ENCODE measurements around the gene VPS37C. TPM values are rescaled to one million over a fixed set of nuclear protein-coding genes. Genes with fewer than 3 reads are reported as not detected.
"Not testable (repeated sequence)": the region's sequence is repeated elsewhere in the genome, so short reads cannot be mapped to it uniquely, and the experiment has no call there.

The VPS37C gene
- total RNA-seq, 2 donors from 2014 or later = 21.6 to 31.2 TPM

DNA sequence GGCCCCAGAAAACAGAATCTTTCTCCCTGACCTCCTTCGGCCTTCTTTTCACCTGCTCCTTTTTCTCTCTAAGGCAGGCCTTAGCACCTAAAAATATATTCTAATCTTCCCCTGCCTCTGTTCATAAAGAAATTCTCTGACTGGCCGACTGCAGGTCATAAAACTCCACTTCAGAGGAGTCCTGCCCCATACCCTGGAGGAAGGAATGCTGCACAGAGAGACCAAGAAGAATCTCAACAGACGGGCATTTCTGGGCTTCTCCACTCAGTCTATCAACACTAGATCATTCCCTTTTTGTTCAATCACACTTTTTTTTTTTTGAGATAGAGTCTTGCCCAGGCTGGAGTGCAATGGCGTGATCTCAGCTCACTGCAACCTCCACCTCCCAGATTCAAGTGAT is 22.4 kb upstream of the VPS37C start:
- intact Hi-C loops (cut with DNase I) = no loop called here
- no peak for DNase-seq (ENCODE audit: low spot score)

DNA sequence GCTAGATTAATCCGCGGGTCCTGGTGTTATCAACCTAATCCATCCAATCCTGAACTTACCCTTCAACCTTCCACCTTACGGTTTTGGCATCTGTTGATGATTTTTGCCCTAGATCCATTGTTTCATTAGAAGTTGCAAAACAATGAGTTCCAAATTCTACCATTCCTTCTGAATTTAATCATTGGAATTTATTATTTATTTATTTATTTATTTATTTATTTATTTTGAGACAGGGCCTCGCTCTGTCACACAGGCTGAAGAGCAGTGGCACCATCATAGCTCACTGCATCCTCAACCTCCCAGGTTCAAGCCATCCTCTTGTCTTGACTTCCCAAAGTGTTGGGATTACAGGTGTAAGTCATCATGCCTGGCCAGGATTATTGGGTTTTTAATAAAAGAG is 20.3 kb upstream of the VPS37C start:
- intact Hi-C loops (cut with DNase I) = no loop called here
- DNase-seq (ENCODE audit: low spot score) = no peak

DNA sequence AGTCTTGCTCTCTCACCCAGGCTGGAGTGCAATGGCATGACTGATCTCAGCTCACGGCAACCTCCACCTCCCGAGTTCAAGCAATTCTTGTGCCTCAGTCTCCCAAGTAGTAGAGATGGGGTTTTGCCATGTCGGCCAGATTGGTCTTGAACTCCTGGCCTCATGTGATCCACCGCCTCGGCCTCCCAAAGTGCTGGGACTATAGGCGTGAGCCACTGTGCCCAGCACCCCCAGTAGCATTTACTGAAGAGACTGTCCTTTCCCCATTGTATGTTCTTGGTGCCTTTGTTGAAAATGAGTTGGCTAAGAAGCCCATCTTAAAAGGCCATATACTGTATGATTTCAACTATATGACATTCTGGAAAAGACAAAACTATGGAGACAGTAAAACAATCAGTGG is 19.0 kb upstream of the VPS37C start:
- DNase-seq (ENCODE audit: low spot score); intact Hi-C loops (cut with DNase I): not testable (repeated sequence)

DNA sequence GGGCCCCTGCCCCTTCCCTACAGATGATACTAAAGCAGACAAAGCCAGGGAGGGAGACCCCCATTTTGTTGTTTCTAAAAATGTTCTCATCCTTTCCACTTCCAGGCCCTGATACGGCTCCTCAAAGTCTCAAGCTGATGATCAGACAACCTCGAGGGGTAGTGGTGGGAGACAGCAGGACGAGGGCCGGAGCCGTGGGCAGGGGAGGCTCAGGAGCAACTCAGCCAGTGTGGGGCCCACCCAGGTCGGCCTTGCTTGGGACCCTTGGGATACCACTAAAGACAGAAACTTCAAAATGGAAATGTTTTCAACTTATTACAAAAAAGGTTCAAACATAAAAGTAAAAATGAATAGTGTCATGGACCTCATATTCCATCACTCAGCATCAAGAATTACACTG is 15.2 kb upstream of the VPS37C start:
- intact Hi-C loops (cut with DNase I) = no loop called here
- no peak for DNase-seq (ENCODE audit: low spot score)

DNA sequence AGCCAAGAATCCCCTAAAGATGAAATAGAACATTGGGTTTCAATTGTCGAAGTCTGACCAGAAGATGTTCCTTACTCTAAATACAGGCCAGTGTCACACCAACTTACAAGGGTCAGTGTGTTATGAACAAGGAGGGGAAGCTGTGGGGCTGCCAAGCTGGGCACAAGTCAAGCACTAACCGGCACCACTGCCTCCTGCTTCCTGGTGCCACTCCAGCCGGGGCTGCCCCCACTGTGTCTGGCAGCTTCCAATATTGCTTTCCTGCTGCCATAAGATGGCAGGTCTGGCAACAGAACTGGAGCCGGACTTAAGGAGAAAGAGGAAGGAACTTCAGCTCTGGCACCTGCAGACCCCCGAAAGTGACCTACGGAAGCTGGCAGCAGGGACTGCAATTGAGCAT is 13.7 kb upstream of the VPS37C start:
- intact Hi-C loops (cut with DNase I) = no loop called here
- no peak for DNase-seq (ENCODE audit: low spot score)

DNA sequence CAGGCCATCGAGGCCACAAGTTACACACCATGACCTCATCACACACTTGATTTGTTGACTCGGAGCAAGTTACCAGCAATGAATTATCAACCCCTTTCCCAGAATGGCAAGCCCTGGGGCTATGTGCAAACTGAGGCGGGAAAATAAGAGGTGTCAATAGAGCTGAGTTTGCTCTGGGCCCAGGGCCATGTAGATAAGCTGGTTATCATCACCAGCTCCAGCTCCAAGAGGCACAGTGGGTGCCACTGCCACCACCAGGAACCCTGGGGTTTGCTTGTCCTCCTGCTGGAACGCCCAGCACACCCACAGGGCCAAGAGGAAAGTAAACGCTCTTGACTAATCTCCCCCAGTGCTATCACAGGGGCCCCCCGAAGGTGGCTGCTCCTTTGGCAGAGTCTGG is 13.0 kb upstream of the VPS37C start:
- DNase-seq (ENCODE audit: low spot score) = no peak
- intact Hi-C loops (cut with DNase I) = no loop called here

DNA sequence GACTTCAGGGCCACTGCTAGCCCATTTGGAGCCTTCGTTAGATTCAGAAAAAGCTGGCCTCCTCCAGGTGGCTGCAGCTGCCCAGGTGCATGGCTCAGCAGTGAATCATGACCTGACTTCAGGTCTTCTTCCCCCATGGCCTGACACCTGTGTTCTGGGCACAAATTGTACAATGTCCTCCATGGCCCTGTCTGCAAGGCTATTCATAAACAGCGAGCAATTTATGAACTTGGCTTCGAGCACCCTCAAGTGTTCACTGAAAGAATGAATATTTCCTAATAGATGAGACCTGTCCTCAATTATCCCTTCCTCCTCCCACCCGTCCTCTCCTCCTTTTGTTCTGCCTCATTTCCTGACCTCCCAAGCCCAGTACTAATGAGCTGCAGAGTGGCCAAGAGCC is 12.2 kb upstream of the VPS37C start:
- no peak for DNase-seq (ENCODE audit: low spot score)
- intact Hi-C loops (cut with DNase I) = no loop called here

DNA sequence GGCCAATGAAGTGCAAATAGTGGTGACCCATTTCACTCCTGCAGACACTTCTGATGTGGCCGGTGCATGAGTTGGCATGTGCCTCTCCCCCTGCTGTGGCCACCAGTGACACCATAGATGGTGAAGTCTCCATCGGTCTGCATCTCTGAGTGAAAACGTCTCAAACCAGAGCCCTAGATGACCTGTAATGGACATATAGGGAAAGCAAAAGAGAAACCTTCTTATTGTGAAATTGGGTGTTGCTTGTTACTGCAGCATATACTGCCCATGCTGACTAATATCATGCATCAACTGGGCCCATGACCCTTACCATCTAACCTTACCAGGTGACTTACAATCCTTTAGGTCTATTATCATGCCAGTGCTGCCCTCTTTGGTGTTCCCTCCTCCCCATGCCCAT is 11.7 kb upstream of the VPS37C start:
- DNase-seq (ENCODE audit: low spot score) = no peak
- intact Hi-C loops (cut with DNase I) = no loop called here

DNA sequence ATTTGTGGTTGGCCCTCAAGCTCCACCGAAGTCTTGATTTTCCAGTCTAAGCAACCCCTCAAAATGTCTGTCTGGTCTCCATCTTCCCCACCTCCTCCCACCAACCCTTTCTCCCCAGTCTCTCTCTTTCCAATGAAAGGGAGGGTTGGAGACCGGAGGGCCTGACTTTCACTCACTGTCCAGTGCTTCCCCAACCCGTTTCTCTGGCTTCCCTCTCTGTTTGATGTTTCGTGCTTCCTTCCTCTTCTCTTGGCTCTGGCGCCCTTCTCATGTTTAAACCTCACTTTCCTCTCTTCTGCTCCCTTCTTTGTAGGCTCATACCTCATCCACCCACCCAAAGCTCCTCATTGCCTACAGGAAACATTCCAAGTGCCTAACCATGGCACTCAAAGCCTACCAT is 11.1 kb upstream of the VPS37C start:
- intact Hi-C loops (cut with DNase I) = no loop called here

DNA sequence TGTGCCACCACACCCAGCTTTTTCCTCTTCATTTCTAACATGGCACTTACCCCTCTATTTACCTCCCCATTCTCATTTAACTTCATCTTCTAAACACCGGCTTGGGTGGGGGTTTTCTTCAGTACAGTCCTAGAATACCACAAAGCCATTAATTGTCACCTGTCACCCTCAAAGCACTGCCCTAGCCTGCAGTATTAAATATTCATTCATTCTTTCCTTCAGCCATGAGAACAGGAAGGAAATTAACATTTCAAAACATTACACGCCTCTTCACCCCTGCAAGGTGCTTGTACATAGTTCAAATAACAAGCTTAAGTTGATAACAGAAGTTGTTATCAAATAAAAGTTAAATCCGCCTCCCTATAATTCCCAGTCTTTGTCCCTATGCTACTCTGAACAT is 10.7 kb upstream of the VPS37C start:
- no peak for DNase-seq (ENCODE audit: low spot score)
- intact Hi-C loops (cut with DNase I) = no loop called here

More for the DNA sequence above, 11.1 kb upstream of the VPS37C start:
- DNase-seq (ENCODE audit: low spot score) = no peak

DNA sequence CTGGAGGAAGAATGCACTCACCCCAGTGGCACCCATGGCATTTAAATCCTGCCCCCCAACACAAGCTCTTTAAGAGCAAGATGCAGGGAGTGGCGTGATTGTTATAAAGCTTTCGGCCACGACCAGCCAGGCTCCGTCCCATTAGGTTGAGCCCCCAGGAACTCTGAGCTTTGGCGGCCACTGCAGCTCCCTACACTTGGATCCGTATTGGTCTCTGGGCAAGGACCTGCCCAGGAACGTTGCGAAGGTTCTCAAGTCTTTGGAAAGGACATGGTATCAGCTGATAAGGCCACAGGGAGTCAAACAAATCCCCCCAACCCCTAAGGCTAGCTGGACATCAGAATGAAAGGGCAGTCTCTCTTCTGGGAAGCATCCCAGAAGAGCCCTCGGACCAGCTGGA is 9.3 kb upstream of the VPS37C start:
- no peak for DNase-seq (ENCODE audit: low spot score)
- intact Hi-C loops (cut with DNase I) = no loop called here

DNA sequence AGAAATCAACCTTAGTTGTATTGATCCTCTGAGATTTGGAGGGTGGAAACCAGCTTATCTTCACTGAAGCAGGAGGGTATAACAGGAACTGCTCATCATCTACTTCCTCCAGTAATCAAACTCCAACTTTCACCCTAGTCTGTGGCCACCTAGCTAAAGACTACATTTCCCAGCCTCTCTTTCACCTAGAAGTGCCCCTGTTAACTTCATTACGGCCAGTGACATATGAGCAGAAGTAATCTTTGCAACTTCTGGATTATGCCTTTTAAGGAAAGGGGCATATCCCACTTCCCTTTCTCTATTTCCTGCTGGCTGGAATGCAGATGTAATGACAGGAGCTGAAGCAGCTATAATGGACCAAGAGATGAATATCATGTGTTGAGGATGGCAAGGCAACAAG is 7.6 kb upstream of the VPS37C start:
- no peak for DNase-seq (ENCODE audit: low spot score)
- intact Hi-C loops (cut with DNase I) = no loop called here

DNA sequence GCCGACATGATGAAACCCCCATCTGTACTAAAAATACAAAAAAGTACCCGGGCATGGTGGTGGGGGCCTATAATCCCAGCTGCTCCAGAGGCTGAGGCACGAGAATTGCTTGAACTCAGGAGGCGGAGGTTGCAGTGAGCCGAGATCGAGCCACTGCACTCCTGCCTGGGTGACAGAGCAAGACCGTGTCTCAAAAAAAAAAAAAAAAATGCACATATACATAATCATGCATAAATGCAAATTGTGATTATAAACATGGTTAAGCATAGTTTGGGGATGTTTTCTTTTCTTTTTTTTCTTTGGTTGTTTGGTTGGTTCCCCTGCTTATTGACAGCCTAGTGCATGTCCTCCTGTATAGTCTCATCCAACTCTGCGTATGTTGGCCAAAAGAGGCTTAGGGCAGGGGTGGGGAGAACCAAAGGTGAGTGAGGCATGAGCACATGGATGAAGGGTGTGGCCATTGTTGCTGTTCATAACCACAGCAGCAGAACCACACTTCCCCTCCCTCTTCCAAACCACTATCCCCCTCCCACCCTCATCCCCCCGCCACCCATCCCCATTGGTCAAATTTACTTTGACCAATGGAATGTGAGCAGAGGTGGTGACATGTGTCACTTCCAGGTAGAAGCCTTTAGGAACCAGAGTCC is 6.9 kb upstream of the VPS37C start:
- intact Hi-C loops (cut with DNase I) = no loop called here
- DNase-seq (ENCODE audit: low spot score) = no peak

DNA sequence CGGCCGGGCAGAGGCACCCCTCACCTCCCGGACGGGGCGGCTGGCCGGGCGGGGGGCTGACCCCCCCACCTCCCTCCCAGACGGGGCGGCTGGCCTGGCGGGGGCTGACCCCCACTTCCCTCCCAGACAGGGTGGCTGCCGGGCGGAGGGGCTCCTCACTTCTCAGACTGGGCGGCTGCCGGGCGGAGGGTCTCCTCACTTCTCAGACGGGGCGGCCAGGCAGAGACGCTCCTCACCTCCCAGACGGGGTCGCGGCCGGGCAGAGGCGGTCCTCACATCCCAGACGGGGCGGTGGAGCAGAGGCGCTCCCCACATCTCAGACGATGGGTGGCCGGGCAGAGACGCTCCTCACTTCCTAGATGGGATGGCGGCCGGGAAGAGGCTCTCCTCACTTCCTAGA is 5.1 kb upstream of the VPS37C start:
- intact Hi-C loops (cut with DNase I); DNase-seq (ENCODE audit: low spot score): not testable (repeated sequence)

DNA sequence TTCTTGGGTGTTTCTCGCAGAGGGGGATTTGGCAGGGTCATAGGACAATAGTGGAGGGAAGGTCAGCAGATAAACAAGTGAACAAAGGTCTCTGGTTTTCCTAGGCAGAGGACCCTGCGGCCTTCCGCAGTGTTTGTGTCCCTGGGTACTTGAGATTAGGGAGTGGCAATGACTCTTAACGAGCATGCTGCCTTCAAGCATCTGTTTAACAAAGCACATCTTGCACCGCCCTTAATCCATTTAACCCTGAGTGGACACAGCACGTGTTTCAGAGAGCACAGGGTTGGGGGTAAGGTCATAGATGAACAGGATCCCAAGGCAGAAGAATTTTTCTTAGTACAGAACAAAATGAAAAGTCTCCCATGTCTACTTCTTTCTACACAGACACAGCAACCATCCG is 4.6 kb upstream of the VPS37C start:
- intact Hi-C loops (cut with DNase I); DNase-seq (ENCODE audit: low spot score): not testable (repeated sequence)

DNA sequence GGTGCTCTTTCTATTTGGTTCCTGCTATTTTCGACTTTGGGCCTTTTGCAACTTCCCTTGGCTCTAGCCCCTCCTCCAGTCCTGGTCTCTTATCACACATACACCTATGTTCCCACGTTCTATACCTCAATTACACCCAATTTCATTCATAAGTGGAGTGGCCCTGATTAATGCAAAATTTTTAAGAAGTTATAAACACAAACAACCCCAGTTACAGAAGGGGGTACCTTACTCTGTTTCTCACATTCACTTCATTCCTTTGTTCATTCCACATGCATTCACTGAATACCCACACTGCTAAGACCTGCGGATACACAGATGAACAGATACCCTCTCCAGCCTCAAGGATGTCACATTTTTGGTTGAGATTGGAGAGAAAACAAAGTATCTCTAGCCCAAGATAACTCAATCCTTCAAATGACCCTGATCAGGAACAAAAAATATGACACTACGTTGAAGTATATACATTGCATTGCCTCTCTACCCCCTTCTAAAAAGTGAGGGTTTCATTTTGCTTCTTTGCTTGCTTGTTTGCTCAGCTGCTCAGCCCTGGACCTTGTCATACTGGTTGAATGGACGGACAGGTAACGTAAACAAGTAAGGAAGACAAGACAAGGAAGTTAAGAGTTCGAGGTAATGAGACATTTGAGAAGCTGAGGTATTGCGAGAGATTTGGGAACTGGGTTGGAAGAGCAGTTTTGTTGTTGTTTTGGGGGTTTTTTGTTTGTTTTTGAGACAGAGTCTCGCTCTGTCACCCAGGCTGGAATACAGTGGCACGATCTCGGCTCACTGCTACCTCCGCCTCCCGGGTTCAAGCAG is 3.6 kb upstream of the VPS37C start:
- DNase-seq (ENCODE audit: low spot score) = no peak
- intact Hi-C loops (cut with DNase I) = no loop called here

DNA sequence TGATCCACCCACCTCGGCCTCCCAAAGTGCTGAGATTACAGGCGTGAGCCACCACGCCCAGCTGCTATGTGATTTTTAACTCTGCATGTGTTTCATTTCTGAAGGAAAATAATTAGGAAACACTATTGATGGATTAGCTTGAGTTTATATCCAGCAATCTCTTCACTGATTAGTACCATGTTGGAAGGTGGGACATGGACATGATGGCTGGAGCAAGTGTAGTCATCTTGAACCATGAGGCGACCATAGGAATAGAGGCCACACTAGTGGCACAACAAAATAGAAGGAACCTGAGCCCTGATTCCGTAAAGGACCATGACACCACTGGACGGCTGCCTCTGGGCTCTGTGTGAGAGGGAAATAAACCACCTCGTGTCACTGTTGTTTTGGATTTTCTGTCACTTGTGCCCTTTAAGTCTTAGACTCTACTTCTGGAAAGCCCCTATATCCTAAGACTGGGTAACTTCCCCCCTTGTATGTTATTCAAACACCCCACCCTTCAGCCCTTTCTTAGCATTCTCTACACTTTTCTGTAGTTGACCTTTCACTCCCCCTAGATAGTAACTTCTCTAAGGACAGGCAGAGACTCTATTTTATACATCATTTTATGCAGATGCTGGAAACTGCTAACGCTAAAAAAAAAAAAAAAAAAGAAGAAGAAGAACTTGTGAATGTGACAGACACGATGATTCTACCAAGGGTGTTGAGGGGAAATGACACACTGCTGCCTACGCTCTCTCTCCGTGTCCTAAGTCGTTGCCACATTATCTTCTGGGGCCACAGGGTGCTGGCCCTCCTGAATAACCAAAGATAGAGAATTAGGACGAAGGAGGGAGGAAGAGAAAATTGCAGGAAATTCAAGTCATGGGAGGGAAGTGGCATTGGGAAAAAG is 2.7 kb upstream of the VPS37C start:
- no peak for DNase-seq (ENCODE audit: low spot score)
- intact Hi-C loops (cut with DNase I) = no loop called here

DNA sequence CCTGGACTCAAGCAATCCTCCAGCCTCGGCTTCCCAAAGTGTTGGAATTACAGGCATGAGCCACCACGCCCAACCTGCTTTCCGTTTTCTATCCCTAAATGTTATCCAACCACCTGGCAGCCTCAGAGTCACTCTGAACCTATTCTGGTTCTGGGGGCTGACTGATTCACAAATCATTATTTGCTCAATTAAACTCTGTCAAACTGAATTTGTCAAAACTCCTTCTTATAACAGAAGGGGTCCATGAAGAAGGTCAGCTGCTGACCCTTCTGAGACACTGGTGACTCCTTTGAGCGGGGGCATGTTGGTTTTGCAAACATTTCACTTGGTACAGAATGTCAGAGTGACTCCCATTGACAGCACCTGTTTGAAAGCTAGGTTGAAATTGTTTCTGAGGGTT is 1.8 kb upstream of the VPS37C start:
- DNase-seq (ENCODE audit: low spot score) = no peak
- intact Hi-C loops (cut with DNase I) = no loop called here

DNA sequence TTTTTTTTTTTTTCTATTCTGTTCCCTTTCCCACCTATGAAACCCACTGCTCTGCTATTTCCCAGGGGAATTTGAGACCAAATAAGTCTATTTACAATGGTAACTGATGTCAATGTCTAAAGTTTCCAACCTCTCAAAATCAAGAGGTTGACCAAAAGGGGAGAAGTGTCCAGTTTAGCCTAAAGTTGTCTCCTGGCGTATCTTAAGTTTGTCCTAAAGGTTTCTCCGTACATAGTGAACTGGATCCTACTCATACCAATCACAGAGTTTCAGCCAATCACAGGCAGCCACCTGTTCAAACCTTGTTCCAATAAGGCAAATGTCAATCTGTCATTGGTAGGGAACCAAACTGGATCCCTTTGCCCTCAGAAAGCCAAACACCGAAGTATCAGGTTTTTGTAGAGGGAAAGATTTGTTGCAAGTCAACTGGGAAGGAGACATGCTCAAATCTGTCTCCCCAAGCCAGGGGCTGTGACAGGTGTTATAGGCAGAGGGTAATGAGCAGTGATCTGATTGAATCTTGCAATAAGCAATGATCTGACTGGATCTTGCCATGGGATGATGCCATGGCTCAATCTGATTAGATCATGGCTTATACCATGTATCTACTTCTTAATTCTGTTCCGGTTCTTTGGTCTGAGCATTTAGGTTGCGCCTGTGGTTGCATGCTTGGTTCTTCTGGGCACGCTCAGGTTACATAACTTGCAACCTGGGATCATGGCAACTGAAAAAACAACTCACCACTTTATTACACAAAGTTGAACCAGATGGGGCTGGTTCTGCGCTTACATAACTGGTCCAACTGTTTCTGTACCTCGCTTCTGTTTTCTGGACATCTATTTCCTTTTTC is 1.1 kb upstream of the VPS37C start:
- intact Hi-C loops (cut with DNase I) = no loop called here
- no peak for DNase-seq (ENCODE audit: low spot score)

Data from posterior vena cava (tissue), 2 donors.